Bronchial epithelial cell (primary cell): ENCODE data around the gene ZNF232. TPM values are rescaled to one million over a fixed set of nuclear protein-coding genes. Genes with fewer than 3 reads are reported as not detected.
"Not testable (repeated sequence)": the region's sequence is repeated elsewhere in the genome, so short reads cannot be mapped to it uniquely, and the experiment has no call there.

ENCODE experiments used
- DNase-seq: peaks from one replicate; pipeline ENCODE4 v3.0.0-alpha.2; 2010; ENCODE audit warnings: low read depth
- FAIRE-seq: peaks from 2 replicates; lab custom pipeline; 2011; peaks lifted over from hg19 to GRCh38; lab: Jason Lieb, UNC
- H3K27me3 ChIP-seq: 2 replicates; pipeline ENCODE4 v1.5.1; 2011; ENCODE audit warnings: low read length; ENCODE audit not compliant: control insufficient read depth, insufficient read depth
- H3K36me3 ChIP-seq: 2 replicates; pipeline ENCODE4 v1.5.1; 2011; ENCODE audit warnings: low read length; ENCODE audit not compliant: control insufficient read depth, insufficient read depth
- H3K4me3 ChIP-seq: 2 replicates; pipeline ENCODE4 v1.5.1; 2011; ENCODE audit warnings: mild to moderate bottlenecking, low read depth, low read length, control low read depth
- total RNA-seq: library from RNA; depleted of rRNA; stranded (reverse); fragments of >200 nt; gene quantifications from 2 replicates; pipeline ENCODE4 v1.2.1, GENCODE V29; 2014
- TF ChIP-seq, protein P1 (sequence below): IDR thresholded peaks from 2 replicates; pipeline ENCODE4 v1.5.1; 2011; ENCODE audit warnings: mild to moderate bottlenecking, moderate library complexity, low read length, control low read depth, inconsistent platforms; ENCODE audit not compliant: insufficient read depth, severe bottlenecking

The ZNF232 gene
- total RNA-seq, 1 donor from 2014 or later = 10.0 TPM

DNA sequence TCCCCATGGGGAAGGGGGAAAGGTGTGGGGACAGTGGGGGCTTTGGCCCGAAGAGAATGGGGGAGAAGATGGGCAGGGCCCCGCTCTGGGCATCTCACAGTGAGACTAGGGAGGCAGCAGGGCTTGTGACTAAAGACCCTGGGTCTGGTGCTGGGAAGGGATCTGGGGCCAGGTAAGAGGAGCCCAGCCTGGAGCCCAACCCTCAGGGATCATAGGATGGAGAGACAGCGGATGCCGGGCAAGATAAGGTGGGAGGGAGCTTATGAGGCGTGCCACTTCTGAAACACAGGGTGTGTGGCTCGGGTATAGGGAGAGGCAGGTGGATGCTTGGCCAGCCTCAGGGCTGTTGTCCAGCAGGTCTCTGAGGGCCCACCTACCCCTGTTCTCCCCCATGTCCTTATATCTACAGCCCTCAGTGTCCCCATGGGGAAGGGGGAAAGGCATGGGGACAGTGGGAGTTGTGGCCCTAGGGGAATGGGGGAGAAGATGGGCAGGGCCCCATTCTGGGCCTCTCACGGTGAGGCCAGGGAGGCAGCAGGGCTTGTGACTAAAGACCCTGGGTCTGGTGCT lies 19.6 kb upstream of the ZNF232 start:
- Histone ChIP-seq H3K27me3 (no peaks in the 10 kb centered on the region), H3K4me3 (no peak overlapping the region), H3K36me3 (no peaks in the 10 kb centered on the region)
- TF ChIP-seq, protein P1, sequence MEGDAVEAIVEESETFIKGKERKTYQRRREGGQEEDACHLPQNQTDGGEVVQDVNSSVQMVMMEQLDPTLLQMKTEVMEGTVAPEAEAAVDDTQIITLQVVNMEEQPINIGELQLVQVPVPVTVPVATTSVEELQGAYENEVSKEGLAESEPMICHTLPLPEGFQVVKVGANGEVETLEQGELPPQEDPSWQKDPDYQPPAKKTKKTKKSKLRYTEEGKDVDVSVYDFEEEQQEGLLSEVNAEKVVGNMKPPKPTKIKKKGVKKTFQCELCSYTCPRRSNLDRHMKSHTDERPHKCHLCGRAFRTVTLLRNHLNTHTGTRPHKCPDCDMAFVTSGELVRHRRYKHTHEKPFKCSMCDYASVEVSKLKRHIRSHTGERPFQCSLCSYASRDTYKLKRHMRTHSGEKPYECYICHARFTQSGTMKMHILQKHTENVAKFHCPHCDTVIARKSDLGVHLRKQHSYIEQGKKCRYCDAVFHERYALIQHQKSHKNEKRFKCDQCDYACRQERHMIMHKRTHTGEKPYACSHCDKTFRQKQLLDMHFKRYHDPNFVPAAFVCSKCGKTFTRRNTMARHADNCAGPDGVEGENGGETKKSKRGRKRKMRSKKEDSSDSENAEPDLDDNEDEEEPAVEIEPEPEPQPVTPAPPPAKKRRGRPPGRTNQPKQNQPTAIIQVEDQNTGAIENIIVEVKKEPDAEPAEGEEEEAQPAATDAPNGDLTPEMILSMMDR = no peak
- DNase-seq = no peak
- no peak for FAIRE-seq

DNA sequence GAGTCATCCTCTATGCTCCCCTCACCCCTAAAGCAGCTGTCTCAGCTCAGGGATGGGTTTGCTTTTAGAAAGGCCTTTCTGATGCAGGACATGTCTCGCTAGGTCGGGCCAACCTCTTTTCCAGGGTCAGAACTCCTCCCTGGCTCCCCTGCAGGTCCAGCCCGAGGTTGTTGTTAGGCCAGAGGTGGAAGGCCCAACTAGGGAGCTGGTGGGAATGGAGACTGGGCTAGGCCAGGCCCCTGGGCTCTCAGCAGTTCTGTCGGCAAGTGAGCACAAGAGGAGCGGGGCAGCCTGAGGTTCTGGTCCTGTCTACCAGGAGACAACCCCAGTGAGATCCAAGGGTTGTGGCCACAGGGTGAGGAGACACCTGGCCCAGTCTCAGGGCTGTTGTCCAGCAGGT lies 19.0 kb upstream of the ZNF232 start:
- H3K4me3 ChIP-seq, FAIRE-seq, H3K36me3 ChIP-seq, H3K27me3 ChIP-seq, DNase-seq: not testable (repeated sequence)

DNA sequence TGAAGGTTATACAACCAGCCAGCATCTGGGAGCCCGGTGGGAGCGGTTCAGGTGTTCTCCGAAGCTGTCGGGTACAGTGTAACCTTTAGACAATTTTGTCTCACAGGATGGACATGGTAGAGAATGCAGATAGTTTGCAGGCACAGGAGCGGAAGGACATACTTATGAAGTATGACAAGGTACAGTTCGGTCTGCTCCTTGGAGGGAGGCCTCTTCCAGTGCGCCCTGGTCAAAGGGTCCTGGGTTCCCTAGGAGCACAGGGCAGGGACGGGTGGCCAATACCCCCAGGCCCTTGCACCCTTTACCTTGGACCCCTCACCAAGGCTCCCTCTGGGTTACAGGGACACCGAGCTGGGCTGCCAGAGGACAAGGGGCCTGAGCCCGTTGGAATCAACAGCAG lies 18.6 kb upstream of the ZNF232 start:
- not testable (repeated sequence) for H3K4me3 ChIP-seq, H3K36me3 ChIP-seq, FAIRE-seq, H3K27me3 ChIP-seq, DNase-seq

DNA sequence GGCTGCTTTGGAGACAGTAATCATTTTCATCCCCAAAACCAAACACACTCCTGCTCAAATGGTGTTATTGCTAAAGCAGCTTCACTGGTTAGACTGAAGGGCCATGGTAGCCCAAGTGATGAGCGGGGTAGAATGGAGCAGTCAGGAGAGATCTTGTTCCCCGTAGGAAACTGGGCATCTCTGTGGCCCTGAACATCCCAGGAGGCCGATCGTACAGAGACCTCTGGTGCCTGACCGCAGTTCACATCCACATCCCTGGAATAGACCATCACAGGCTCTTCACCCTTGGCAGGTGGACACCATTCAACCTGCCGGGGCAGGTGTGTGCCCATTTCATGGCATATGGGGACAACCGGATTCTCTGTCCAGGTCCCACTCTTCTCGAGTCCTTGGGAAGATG lies 18.1 kb upstream of the ZNF232 start:
- not testable (repeated sequence) for H3K36me3 ChIP-seq, DNase-seq, H3K4me3 ChIP-seq, H3K27me3 ChIP-seq, FAIRE-seq

DNA sequence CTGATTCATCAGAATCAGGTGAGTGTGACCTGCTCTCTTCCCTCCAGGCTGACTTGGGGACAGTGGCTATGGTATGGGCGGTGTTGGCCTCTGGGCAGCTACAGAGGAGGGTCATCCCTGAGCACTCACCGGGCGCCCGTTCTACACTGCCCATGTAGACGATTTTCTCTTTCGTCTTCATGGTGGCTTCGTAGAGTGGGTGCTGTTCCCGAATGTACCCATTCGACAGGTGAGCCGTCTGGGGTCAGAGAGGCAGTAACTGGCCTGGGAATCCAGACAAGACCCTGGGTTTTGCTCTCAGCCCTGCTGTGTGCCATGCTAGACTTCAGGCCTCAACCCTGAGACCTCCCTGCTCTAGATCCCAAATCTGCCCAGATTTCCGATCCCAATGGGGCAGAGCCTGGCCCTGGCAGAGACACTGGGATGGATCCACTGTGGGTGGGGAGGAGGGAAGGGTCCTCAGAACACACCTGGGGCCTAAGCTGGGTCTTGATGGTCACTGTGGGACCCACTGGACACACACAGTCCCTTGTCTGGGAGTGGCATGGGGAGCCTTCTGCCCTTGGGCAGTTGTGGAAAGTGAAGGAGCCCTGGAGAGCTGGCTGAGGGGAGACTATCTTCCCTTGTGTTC lies 17.3 kb upstream of the ZNF232 start:
- Histone ChIP-seq H3K4me3 (no peak overlapping the region), H3K27me3 (no peaks in the 10 kb centered on the region), H3K36me3 (no peaks in the 10 kb centered on the region)
- TF ChIP-seq, protein P1 = no peak
- DNase-seq (no peak), FAIRE-seq (no peak)

DNA sequence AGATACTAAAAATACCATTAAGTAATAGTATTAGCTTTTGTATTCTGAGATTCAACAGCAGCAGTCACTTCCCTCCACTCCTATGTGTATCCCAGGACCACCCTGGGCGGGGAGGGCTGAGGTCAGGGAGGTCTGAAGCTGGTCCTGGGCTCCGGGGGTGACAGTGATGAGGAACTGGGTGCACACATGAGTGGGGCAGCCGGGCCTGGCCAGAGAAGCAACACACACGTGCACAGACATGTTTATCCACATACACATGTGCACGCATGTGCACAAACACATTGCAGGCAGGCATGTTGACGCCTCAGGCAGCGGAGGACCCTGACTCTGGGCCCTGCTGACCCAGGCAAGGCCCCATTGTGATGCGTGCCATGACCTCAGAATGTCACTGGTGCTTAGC lies 16.7 kb upstream of the ZNF232 start:
- not testable (repeated sequence) for H3K27me3 ChIP-seq, H3K4me3 ChIP-seq, FAIRE-seq

DNA sequence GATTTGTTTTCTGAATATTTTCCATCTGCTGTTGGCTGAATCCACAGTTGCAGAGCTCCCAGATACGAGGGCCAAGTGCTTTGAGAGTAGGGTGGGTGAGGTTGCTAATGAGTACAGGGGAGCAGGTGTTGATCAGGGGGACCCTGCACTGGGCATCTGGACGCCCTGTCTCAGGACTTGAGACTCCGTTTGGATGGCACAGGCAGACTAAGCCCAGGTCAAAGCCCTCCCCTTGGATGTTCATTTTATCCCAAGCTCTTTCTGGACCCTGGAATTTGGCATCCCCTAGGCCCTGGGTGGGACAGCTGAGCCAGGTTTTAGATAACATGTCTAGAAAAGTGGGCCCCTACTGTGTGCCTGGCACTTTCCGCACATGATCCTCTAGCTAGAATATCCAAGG lies 16.2 kb upstream of the ZNF232 start:
- no peak for DNase-seq
- TF ChIP-seq, protein P1 = no peak

More for the DNA sequence above, 16.7 kb upstream of the ZNF232 start:
- DNase-seq, H3K36me3 ChIP-seq: not testable (repeated sequence)

More for the DNA sequence above, 16.2 kb upstream of the ZNF232 start:
- no peaks in the 10 kb centered on the region for H3K27me3 ChIP-seq
- no peak for FAIRE-seq
- no peaks in the 10 kb centered on the region for H3K36me3 ChIP-seq
- H3K4me3 ChIP-seq = no peak overlapping the region
